MM.1S (cell line): Measurements from ENCODE around the gene ULBP1.

ENCODE experiments used
- EZH2 ChIP-seq: fragments of 300-600 bp; sonication (generic); optimal IDR thresholded peaks from 2 replicates; pipeline ENCODE3; 2017; ENCODE audit warnings: low read depth, mild to moderate bottlenecking, antibody characterized with exemption, low read length, mixed read lengths
- EZH2phosphoT487 ChIP-seq: fragments of 300-600 bp; sonication (generic); IDR thresholded peaks from 2 replicates; pipeline ENCODE4 v1.6.1; 2018; ENCODE audit warnings: antibody characterized with exemption, low read length
- TF ChIP-seq, protein P1 (sequence below): fragments of 300-600 bp; sonication (generic); IDR thresholded peaks from 2 replicates; pipeline ENCODE4 v1.5.1; 2016; ENCODE audit warnings: antibody characterized with exemption, low read length, mixed read lengths

DNA sequence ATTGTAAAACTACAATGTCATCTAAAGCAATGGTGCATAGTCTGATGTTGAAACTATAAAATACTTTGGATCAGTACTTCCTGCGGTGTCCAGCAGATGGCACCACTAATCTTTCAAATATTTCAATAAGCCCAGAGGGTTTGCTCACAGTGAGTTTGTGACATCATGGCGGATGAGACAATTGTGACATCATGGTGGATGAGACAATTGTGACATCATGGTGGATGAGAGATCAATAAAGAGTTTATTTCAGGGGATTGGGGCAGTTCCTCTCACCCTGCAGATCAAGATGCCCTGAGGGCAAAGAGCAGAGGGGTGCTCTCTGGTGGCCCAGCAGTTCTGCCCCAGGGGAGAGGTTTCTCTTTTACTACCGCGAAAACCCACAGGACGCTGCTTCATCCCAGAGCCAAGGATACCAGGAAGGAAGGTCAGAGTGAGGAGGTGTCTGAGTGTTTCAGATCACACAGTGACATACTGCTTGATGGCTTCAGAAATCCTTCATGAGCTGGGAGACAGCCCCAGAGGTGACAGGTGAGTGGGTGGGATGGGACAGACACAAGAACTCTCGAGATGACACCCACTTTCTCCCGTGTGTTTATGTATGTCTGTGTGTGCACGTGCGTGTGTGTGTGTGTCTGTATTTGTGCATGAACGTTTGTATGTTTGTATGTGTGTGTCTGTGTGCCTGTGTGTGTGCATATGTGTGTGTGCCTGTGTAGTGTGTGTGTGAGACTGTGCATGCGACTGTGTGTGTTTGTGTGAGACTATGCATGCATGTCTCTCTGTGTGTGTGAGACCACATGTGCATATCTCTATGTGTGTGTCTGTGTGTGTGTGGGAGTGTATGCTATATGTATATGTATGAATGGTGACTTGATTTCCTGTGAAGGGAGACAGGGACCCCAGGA is 29.2 kb upstream of the ULBP1 start:
- TF ChIP-seq, protein P1, sequence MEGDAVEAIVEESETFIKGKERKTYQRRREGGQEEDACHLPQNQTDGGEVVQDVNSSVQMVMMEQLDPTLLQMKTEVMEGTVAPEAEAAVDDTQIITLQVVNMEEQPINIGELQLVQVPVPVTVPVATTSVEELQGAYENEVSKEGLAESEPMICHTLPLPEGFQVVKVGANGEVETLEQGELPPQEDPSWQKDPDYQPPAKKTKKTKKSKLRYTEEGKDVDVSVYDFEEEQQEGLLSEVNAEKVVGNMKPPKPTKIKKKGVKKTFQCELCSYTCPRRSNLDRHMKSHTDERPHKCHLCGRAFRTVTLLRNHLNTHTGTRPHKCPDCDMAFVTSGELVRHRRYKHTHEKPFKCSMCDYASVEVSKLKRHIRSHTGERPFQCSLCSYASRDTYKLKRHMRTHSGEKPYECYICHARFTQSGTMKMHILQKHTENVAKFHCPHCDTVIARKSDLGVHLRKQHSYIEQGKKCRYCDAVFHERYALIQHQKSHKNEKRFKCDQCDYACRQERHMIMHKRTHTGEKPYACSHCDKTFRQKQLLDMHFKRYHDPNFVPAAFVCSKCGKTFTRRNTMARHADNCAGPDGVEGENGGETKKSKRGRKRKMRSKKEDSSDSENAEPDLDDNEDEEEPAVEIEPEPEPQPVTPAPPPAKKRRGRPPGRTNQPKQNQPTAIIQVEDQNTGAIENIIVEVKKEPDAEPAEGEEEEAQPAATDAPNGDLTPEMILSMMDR: peak; percentile 58
- TF ChIP-seq EZH2 (no peak), EZH2phosphoT487 (no peak)
